HuH-7.5 (cell line): ENCODE measurements around the gene NOLC1.

ENCODE experiments used
- DNase-seq: peaks from one replicate; pipeline ENCODE4 v3.0.0; 2011; ENCODE audit warnings: low spot score

The NOLC1 gene

GRCh38 chr10:102208311-102209035 lies 56.3 kb downstream of the NOLC1 start:
- DNase-seq, result no peak

- DNase-seq, result no peak
Observed at GRCh38 chr10:102211615-102212299, 59.6 kb downstream of the NOLC1 start.
